ENCODE data around the gene PHF12. TPM values are rescaled to one million over a fixed set of nuclear protein-coding genes. Genes with fewer than 3 reads are reported as not detected.

Gene PHF12
- total RNA-seq, 1 donor from 2014 or later: 69.3 TPM

GRCh38 chr17:28864991-28865849 lies 86.1 kb downstream of the PHF12 start:
- DNase-seq (ENCODE audit: low spot score in 2 of 2, unreplicated experiment in 2 of 2): no peak
- H3K4me1 Mint-ChIP-seq: no peaks in the 10 kb centered on the region
- no peaks in the 10 kb centered on the region for H3K27me3 Mint-ChIP-seq (ENCODE audit: low read depth)
- no peak overlapping the region for H3K27ac Mint-ChIP-seq
- no peak overlapping the region for H3K4me3 Mint-ChIP-seq
- H3K9me3 Mint-ChIP-seq: no peaks in the 10 kb centered on the region
- peaks cover 2% of the 10 kb centered on the region for H3K36me3 Mint-ChIP-seq
- TF ChIP-seq CTCF (IDR thresholded peaks at IDR 0.05; ENCODE audit: unreplicated experiment): no peak

GRCh38 chr17:28863953-28864352 lies 87.4 kb downstream of the PHF12 start:
- Mint-ChIP-seq H3K27ac (no peak overlapping the region), H3K9me3 (no peaks in the 10 kb centered on the region), H3K4me3 (no peak overlapping the region), H3K36me3 (peaks cover 3% of the 10 kb centered on the region), H3K4me1 (no peaks in the 10 kb centered on the region), H3K27me3 (ENCODE audit: low read depth) (no peaks in the 10 kb centered on the region)
- no peak for TF ChIP-seq CTCF (IDR thresholded peaks at IDR 0.05; ENCODE audit: unreplicated experiment)
- no peak for DNase-seq (ENCODE audit: low spot score in 2 of 2, unreplicated experiment in 2 of 2)

GRCh38 chr17:28862561-28862960 lies 88.8 kb downstream of the PHF12 start:
- Mint-ChIP-seq H3K36me3 (peaks cover 13% of the 10 kb centered on the region), H3K4me1 (no peaks in the 10 kb centered on the region), H3K27ac (no peak overlapping the region), H3K4me3 (no peak overlapping the region), H3K27me3 (ENCODE audit: low read depth) (no peaks in the 10 kb centered on the region), H3K9me3 (no peaks in the 10 kb centered on the region)
- no peak for DNase-seq (ENCODE audit: low spot score in 2 of 2, unreplicated experiment in 2 of 2)
- TF ChIP-seq CTCF (IDR thresholded peaks at IDR 0.05; ENCODE audit: unreplicated experiment): no peak

GRCh38 chr17:28861393-28862203 lies 89.7 kb downstream of the PHF12 start:
- Mint-ChIP-seq H3K4me3 (no peak overlapping the region), H3K27me3 (ENCODE audit: low read depth) (no peaks in the 10 kb centered on the region), H3K4me1 (no peaks in the 10 kb centered on the region), H3K9me3 (no peaks in the 10 kb centered on the region), H3K36me3 (peaks cover 13% of the 10 kb centered on the region), H3K27ac (no peak overlapping the region)
- no peak for DNase-seq (ENCODE audit: low spot score in 2 of 2, unreplicated experiment in 2 of 2)
- no peak for TF ChIP-seq CTCF (IDR thresholded peaks at IDR 0.05; ENCODE audit: unreplicated experiment)

- H3K36me3 Mint-ChIP-seq: peaks cover 13% of the 10 kb centered on the region
- no peak overlapping the region for H3K4me3 Mint-ChIP-seq
- H3K27me3 Mint-ChIP-seq (ENCODE audit: low read depth): no peaks in the 10 kb centered on the region
- TF ChIP-seq CTCF (IDR thresholded peaks at IDR 0.05; ENCODE audit: unreplicated experiment): no peak
- H3K9me3 Mint-ChIP-seq: no peaks in the 10 kb centered on the region
- H3K4me1 Mint-ChIP-seq: peaks cover 4% of the 10 kb centered on the region
- no peak for DNase-seq (ENCODE audit: low spot score in 2 of 2, unreplicated experiment in 2 of 2)
- H3K27ac Mint-ChIP-seq: no peak overlapping the region
Measured at GRCh38 chr17:28860363-28860808, 90.9 kb downstream of the PHF12 start.

All from mesothelial cell of epicardium (in vitro differentiated cells).